Upper lobe of left lung (tissue), 6 donors: ENCODE measurements around the gene SIDT2. TPM values are rescaled to one million over a fixed set of nuclear protein-coding genes. Genes with fewer than 3 reads are reported as not detected.

Source experiments
- ATAC-seq, 2 donors: fragments of 200-7000 bp; cut with Tn5 transposase; one replicate each; pipeline ENCODE4 v1.9.1; 2022; ENCODE audit warnings: mild to moderate bottlenecking in 2 of 2, moderate library complexity in 2 of 2; ENCODE audit not compliant: low FRiP score in 2 of 2
- DNase-seq, 2 donors: peaks; one replicate each; pipeline ENCODE4 v3.0.0-alpha.2; 2019 to 2020
- H3K27ac ChIP-seq, 4 donors: fragments of 200-600 bp; sonication (generic); one replicate each; pipeline ENCODE4 v1.5.1; 2016 to 2019
- H3K27me3 ChIP-seq, 4 donors: fragments of 200-600 bp; sonication (generic); one replicate each; pipeline ENCODE4 v1.5.1; 2017 to 2019
- H3K36me3 ChIP-seq, 4 donors: fragments of 200-600 bp; sonication (generic); one replicate each; pipeline ENCODE4 v1.5.1; 2016 to 2019
- H3K4me1 ChIP-seq, 4 donors: fragments of 200-600 bp; sonication (generic); one replicate each; pipeline ENCODE4 v1.5.1; 2018 to 2019
- H3K4me3 ChIP-seq, 4 donors: fragments of 200-600 bp; sonication (generic); one replicate each; pipeline ENCODE4 v1.5.1; 2017 to 2019; ENCODE audit warnings: mild to moderate bottlenecking in 2 of 4, moderate library complexity in 1 of 4
- H3K9me3 ChIP-seq, 4 donors: fragments of 200-600 bp; sonication (generic); one replicate each; pipeline ENCODE4 v1.5.1; 2018 to 2019
- EP300 ChIP-seq, 4 donors: sonication (generic); formaldehyde crosslinking; IDR thresholded peaks; one replicate each; pipeline ENCODE4 v1.5.1; 2017; ENCODE audit warnings: antibody characterized with exemption in 4 of 4, control low read depth in 2 of 4
- POLR2A ChIP-seq, 4 donors: fragments of 450-650 bp; IDR thresholded peaks; one replicate each; pipeline ENCODE4 v1.5.1; 2016 to 2017; ENCODE audit warnings: antibody characterized with exemption in 4 of 4, mild to moderate bottlenecking in 2 of 4
- POLR2AphosphoS5 ChIP-seq, 2 donors: sonication (generic); formaldehyde crosslinking; IDR thresholded peaks; one replicate each; pipeline ENCODE4 v1.5.1; 2017; ENCODE audit warnings: antibody characterized with exemption in 2 of 2
- WGBS, 2 donors: methylation state at CpG; one replicate each; pipeline ENCODE4 v1.1.5; 2017 to 2018; 5-methylcytosine and 5-hydroxymethylcytosine counted together
- total RNA-seq, 6 donors: library from RNA; depleted of rRNA in 4 of 6; stranded (reverse); fragments of >200 nt in 4 of 6; gene quantifications; one replicate each; pipeline versions ENCODE4 v1.1.0 to v1.2.1, GENCODE V29; 2016 to 2021
- TF ChIP-seq, protein P1 (sequence below), 6 experiments: fragments of 450-650 bp in 4 of 6; fragments of 200-600 bp in 2 of 6; sonication (generic) in 2 of 6; IDR thresholded peaks; one replicate each; pipeline ENCODE4 v1.5.1; 2016 to 2019; ENCODE audit warnings: antibody characterized with exemption in 6 of 6
- donor health status: DM: no; HTN: no; CAD: no; lungs with moderate emphysema.
- donor health status: DM: no; HTN: yes; CAD: no; lungs with severe emphysema.

The SIDT2 gene
- total RNA-seq, 6 donors from 2014 or later = 62.8 to 287 (median 153) TPM

DNA sequence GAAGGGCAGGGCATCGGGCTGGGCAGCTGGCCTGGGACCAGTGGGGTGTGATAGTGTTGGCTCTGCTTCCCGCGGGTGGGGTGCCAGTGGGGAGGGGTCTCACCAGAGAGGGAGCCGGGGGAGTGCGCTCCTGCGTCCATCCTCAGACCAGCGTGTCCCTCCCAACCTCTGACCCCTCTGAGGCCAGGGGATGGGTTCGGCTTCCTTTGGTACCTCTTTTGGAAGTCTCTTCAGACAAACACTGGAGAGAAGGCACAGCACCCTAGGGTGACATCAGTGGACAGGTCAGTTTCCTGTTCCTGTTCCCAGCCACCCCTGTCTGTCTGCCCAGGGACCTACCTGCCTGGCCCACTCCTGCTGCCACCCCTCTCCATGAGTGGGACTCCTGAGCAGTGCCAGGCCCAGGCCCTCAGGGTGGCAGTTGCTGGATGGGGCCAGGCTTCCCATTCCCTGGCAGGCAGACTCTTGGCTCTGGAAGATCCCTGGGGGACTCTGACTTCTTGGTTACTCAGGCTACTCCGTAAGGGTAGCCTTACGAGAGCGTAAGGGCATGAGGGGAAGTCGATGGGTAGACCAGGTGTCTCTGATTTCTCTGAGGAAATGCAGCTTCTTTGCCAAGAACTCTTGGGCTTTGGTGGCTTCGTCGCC lies 23.2 kb downstream of the SIDT2 start:
- H3K27ac ChIP-seq = peak overlapping the region; percentile 45 to 81 (median 69)
- WGBS, 2 donors = 47 to 81% methylated on average over 14 of the region's 14 CpGs
- no peaks in the 10 kb centered on the region for H3K27me3 ChIP-seq
- TF ChIP-seq EP300 (IDR thresholded peaks at IDR 0.05) = no peak
- TF ChIP-seq, protein P1, sequence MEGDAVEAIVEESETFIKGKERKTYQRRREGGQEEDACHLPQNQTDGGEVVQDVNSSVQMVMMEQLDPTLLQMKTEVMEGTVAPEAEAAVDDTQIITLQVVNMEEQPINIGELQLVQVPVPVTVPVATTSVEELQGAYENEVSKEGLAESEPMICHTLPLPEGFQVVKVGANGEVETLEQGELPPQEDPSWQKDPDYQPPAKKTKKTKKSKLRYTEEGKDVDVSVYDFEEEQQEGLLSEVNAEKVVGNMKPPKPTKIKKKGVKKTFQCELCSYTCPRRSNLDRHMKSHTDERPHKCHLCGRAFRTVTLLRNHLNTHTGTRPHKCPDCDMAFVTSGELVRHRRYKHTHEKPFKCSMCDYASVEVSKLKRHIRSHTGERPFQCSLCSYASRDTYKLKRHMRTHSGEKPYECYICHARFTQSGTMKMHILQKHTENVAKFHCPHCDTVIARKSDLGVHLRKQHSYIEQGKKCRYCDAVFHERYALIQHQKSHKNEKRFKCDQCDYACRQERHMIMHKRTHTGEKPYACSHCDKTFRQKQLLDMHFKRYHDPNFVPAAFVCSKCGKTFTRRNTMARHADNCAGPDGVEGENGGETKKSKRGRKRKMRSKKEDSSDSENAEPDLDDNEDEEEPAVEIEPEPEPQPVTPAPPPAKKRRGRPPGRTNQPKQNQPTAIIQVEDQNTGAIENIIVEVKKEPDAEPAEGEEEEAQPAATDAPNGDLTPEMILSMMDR (IDR thresholded peaks at IDR 0.05) = no peak
- no peak for TF ChIP-seq POLR2A (IDR thresholded peaks at IDR 0.05)
- TF ChIP-seq POLR2AphosphoS5 (IDR thresholded peaks at IDR 0.05) = no peak
- DNase-seq (peak in 1 of 2 donors; percentile 58), ATAC-seq (no peak)
- H3K4me3 ChIP-seq = peak overlapping the region; percentile 7 to 44 (median 40)
- H3K4me1 ChIP-seq = peaks cover 7 to 30% (median 19%) of the 10 kb centered on the region in 4 donors
- H3K36me3 ChIP-seq = peaks cover 0 to 37% (median 21%) of the 10 kb centered on the region in 4 donors
- no peaks in the 10 kb centered on the region for H3K9me3 ChIP-seq

DNA sequence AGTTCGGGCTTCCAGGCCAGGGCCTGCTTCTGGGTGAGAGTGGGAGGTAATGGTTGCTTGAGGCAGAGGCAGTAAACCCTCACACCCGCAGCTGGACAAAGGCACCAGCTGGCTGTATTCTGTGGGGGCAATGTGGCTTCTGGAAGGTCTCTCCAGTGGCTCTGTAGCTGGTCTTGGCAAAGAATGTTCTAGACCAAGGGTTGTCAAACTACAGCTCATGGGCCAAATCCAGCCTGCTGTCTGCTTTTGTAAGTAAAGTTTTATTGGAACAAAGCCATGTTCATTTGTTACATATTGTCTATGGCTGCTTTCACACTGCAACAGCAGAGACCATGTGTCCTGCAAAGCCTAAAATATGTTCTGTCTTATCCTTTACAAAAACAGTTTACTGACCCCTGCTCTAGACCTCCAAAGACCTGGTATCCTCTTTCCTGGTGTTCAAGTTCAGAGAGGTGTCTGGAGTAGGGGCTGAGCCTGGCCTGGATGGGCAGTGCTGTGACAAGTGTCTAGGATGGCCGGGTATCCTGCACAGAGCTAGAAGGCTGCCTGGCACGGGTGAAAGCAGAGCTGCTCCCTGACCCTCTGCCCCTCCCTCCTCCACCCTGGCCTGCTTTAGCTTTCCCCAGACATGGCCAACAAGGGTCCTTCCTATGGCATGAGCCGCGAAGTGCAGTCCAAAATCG lies 24.0 kb downstream of the SIDT2 start:
- ATAC-seq = no peak
- Histone ChIP-seq H3K27ac (peak overlapping the region in 3 of 4 donors; percentile 68 to 81 (median 70)), H3K4me3 (peak overlapping the region in 3 of 4 donors; percentile 14 to 44 (median 40)), H3K27me3 (no peaks in the 10 kb centered on the region), H3K9me3 (no peaks in the 10 kb centered on the region), H3K4me1 (peaks cover 7 to 30% (median 19%) of the 10 kb centered on the region in 4 donors), H3K36me3 (peaks cover 0 to 36% (median 21%) of the 10 kb centered on the region in 4 donors)
- DNase-seq = no peak
- TF ChIP-seq POLR2A (IDR thresholded peaks at IDR 0.05) (no peak), POLR2AphosphoS5 (IDR thresholded peaks at IDR 0.05) (no peak), EP300 (IDR thresholded peaks at IDR 0.05) (no peak)
- TF ChIP-seq, protein P1 (IDR thresholded peaks at IDR 0.05) = no peak
- WGBS, 2 donors = 85 to 91% methylated on average over 5 to 6 of the region's 7 CpGs

DNA sequence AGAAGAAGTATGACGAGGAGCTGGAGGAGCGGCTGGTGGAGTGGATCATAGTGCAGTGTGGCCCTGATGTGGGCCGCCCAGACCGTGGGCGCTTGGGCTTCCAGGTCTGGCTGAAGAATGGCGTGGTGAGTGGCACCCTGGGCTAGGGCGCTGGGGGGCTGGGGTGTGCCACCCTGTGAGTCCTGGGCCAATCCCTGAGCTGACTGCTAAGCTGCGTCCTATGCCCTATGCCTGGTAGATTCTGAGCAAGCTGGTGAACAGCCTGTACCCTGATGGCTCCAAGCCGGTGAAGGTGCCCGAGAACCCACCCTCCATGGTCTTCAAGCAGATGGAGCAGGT lies 24.5 kb downstream of the SIDT2 start:
- no peaks in the 10 kb centered on the region for H3K9me3 ChIP-seq
- WGBS, 2 donors = 95 to 100% methylated on average over 6 to 8 of the region's 10 CpGs
- H3K36me3 ChIP-seq = peaks cover 0 to 36% (median 21%) of the 10 kb centered on the region in 4 donors
- ATAC-seq = no peak
- H3K27ac ChIP-seq = peak overlapping the region in 3 of 4 donors; percentile 34 to 81 (median 70)
- no peaks in the 10 kb centered on the region for H3K27me3 ChIP-seq
- TF ChIP-seq, protein P1 (IDR thresholded peaks at IDR 0.05) = no peak
- TF ChIP-seq POLR2A (IDR thresholded peaks at IDR 0.05) = no peak
- H3K4me3 ChIP-seq = peak overlapping the region in 2 of 4 donors; percentile 2 to 44
- DNase-seq = peak in 1 of 2 donors; percentile 50
- H3K4me1 ChIP-seq = peaks cover 6 to 26% (median 17%) of the 10 kb centered on the region in 4 donors

DNA sequence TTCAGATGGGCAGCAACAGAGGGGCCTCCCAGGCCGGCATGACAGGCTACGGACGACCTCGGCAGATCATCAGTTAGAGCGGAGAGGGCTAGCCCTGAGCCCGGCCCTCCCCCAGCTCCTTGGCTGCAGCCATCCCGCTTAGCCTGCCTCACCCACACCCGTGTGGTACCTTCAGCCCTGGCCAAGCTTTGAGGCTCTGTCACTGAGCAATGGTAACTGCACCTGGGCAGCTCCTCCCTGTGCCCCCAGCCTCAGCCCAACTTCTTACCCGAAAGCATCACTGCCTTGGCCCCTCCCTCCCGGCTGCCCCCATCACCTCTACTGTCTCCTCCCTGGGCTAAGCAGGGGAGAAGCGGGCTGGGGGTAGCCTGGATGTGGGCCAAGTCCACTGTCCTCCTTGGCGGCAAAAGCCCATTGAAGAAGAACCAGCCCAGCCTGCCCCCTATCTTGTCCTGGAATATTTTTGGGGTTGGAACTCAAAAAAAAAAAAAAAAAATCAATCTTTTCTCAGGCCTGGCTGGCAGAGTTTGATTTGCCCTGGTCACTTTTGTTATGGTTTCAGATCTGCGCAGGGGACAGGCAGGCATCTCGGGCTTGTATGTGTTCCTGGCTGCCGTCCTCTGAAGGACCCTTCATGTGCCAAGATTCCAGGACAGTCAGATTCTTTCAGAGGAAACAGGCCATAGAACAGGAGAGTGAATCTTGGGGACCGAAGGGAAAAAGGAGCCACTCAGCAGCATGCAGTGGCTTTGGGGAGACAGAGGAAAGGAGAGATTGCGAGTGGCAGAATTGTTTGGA lies 25.9 kb downstream of the SIDT2 start:
- H3K27ac ChIP-seq = peak overlapping the region in 3 of 4 donors; percentile 18 to 35 (median 26)
- WGBS, 2 donors = 81 to 89% methylated on average over 17 of the region's 17 CpGs
- peaks cover 1 to 12% (median 7%) of the 10 kb centered on the region in 4 donors for H3K4me1 ChIP-seq
- TF ChIP-seq POLR2AphosphoS5 (IDR thresholded peaks at IDR 0.05) (no peak), EP300 (IDR thresholded peaks at IDR 0.05) (no peak), POLR2A (IDR thresholded peaks at IDR 0.05) (no peak)
- TF ChIP-seq, protein P1 (IDR thresholded peaks at IDR 0.05) = no peak
- ATAC-seq (no peak), DNase-seq (peak in 1 of 2 donors; percentile 61)
- H3K4me3 ChIP-seq = no peak overlapping the region
- H3K36me3 ChIP-seq = peaks cover 0 to 38% (median 19%) of the 10 kb centered on the region in 4 donors
- no peaks in the 10 kb centered on the region for H3K27me3 ChIP-seq
- H3K9me3 ChIP-seq = no peaks in the 10 kb centered on the region
